Activated CD4-positive, alpha-beta T cell treated with anti-CD3 and anti-CD28 coated beads for 36 hours (primary cell): ENCODE results near the gene SLAMF7. TPM values are rescaled to one million over a fixed set of nuclear protein-coding genes. Genes with fewer than 3 reads are reported as not detected.

ENCODE experiments used
- ATAC-seq: fragments of 200-7000 bp; cut with Tn5 transposase; one replicate; pipeline ENCODE4 v1.10.0; 2021; ENCODE audit warnings: mild to moderate bottlenecking, moderate library complexity
- CTCF ChIA-PET: fragments of 350-600 bp; sonication (Branson Sonifier 250); formaldehyde crosslinking; loops from one replicate; lab custom pipeline; 2021; ENCODE audit warnings: antibody characterized with exemption; lab: Charles Lee
- POLR2A ChIA-PET: fragments of 350-600 bp; sonication (Branson Sonifier 250); formaldehyde crosslinking; loops from one replicate; lab custom pipeline; 2021; ENCODE audit warnings: antibody characterized with exemption, inconsistent platforms; lab: Charles Lee
- DNase-seq: peaks from one replicate; pipeline ENCODE4 v3.0.0-alpha.2; 2020
- H3K27ac Mint-ChIP-seq: one replicate; pipeline ENCODE4 v1.8.0; 2021; ENCODE audit warnings: mixed read lengths
- H3K27me3 Mint-ChIP-seq: one replicate; pipeline ENCODE4 v1.8.0; 2021; ENCODE audit warnings: mixed read lengths
- H3K36me3 Mint-ChIP-seq: one replicate; pipeline ENCODE4 v1.8.0; 2021; ENCODE audit warnings: low read depth, mixed read lengths
- H3K4me1 Mint-ChIP-seq: one replicate; pipeline ENCODE4 v1.8.0; 2021; ENCODE audit warnings: mixed read lengths
- H3K4me3 Mint-ChIP-seq: one replicate; pipeline ENCODE4 v1.8.0; 2021; ENCODE audit warnings: mild to moderate bottlenecking, moderate library complexity, mixed read lengths
- H3K9me3 Mint-ChIP-seq: one replicate; pipeline ENCODE4 v1.8.0; 2021; ENCODE audit warnings: low read depth, mixed read lengths
- intact Hi-C, 2 experiments: fragments of 100-400 bp; cut with DNase I in 1 of 2; cut with micrococcal nuclease in 1 of 2; formaldehyde crosslinking; loops; one replicate each; pipeline versions ENCODE4 v1.14.2 to v1.15.1; 2022 to 2024; cut with DNase I, micrococcal nuclease
- total RNA-seq, 2 experiments: library from RNA; stranded (reverse); gene quantifications; one replicate each; pipeline ENCODE4 v1.2.3, GENCODE V29; 2021

Gene SLAMF7
- total RNA-seq, 2 experiments from 2014 or later = 35.9 to 40.3 TPM

- Mint-ChIP-seq H3K4me3 (no peak overlapping the region), H3K27me3 (no peaks in the 10 kb centered on the region), H3K4me1 (peaks cover 84% of the 10 kb centered on the region), H3K27ac (peak overlapping the region; percentile 89), H3K36me3 (peaks cover 28% of the 10 kb centered on the region), H3K9me3 (no peaks in the 10 kb centered on the region)
- ChIA-PET POLR2A (no interaction called here), CTCF (interaction anchor here (0.5 to 3.6 kb wide), 9 partner anchors 12 to 326 kb away, joined by 3 to 26 read pairs (median 5); no protein-coding TSS in a partner anchor)
- no peak for ATAC-seq
- DNase-seq = no peak
- intact Hi-C loops = loop anchor here (1.0 to 2.0 kb wide), 2 partner anchors 13 to 17 kb away; no protein-coding TSS in a partner anchor
These were observed 6.5 kb downstream of the SLAMF7 start for GRCh38 chr1:160745551-160745950.

GRCh38 chr1:160746836-160747500, 7.9 kb downstream of the SLAMF7 start:
- ATAC-seq (no peak), DNase-seq (no peak)
- CTCF ChIA-PET = interaction anchor here (0.7 to 3.5 kb wide), 9 partner anchors 8 to 75 kb away, joined by 3 to 25 read pairs (median 4); partner anchors contain the start of gene SLAMF7
- POLR2A ChIA-PET = no interaction called here
- H3K27ac Mint-ChIP-seq = no peak overlapping the region
- intact Hi-C loops = no loop called here
- H3K27me3 Mint-ChIP-seq = no peaks in the 10 kb centered on the region
- H3K4me3 Mint-ChIP-seq = no peak overlapping the region
- H3K4me1 Mint-ChIP-seq = peaks cover 87% of the 10 kb centered on the region
- no peaks in the 10 kb centered on the region for H3K9me3 Mint-ChIP-seq
- peaks cover 30% of the 10 kb centered on the region for H3K36me3 Mint-ChIP-seq

- H3K4me1 Mint-ChIP-seq = peaks cover 87% of the 10 kb centered on the region
- no peak for DNase-seq
- H3K27ac Mint-ChIP-seq = peak overlapping the region; percentile 14
- no peak for ATAC-seq
- H3K27me3 Mint-ChIP-seq = no peaks in the 10 kb centered on the region
- intact Hi-C loops = no loop called here
- peaks cover 32% of the 10 kb centered on the region for H3K36me3 Mint-ChIP-seq
- no peaks in the 10 kb centered on the region for H3K9me3 Mint-ChIP-seq
- POLR2A ChIA-PET = no interaction called here
- no peak overlapping the region for H3K4me3 Mint-ChIP-seq
- CTCF ChIA-PET = interaction anchor here (0.6 to 3.5 kb wide), 11 partner anchors 9 to 137 kb away, joined by 3 to 25 read pairs (median 3); partner anchors contain the start of genes ITLN1 and SLAMF7
These were observed 8.7 kb downstream of the SLAMF7 start for GRCh38 chr1:160747717-160748116.

GRCh38 chr1:160748181-160748877, 9.3 kb downstream of the SLAMF7 start:
- H3K4me3 Mint-ChIP-seq = no peak overlapping the region
- no peaks in the 10 kb centered on the region for H3K27me3 Mint-ChIP-seq
- CTCF ChIA-PET = interaction anchor here (0.6 to 3.5 kb wide), 12 partner anchors 10 to 137 kb away, joined by 3 to 25 read pairs (median 4); partner anchors contain the start of genes ITLN1 and SLAMF7
- peaks cover 86% of the 10 kb centered on the region for H3K4me1 Mint-ChIP-seq
- intact Hi-C loops = no loop called here
- H3K36me3 Mint-ChIP-seq = peaks cover 32% of the 10 kb centered on the region
- POLR2A ChIA-PET = interaction anchor here (0.5 to 0.6 kb wide), 2 partner anchors 10 to 33 kb away, joined by 3 read pairs; no protein-coding TSS in a partner anchor
- DNase-seq = no peak
- peak overlapping the region; percentile 53 for H3K27ac Mint-ChIP-seq
- no peaks in the 10 kb centered on the region for H3K9me3 Mint-ChIP-seq
- no peak for ATAC-seq

GRCh38 chr1:160748878-160749269, 9.8 kb downstream of the SLAMF7 start:
- H3K27me3 Mint-ChIP-seq = no peaks in the 10 kb centered on the region
- peaks cover 33% of the 10 kb centered on the region for H3K36me3 Mint-ChIP-seq
- no peak overlapping the region for H3K4me3 Mint-ChIP-seq
- H3K27ac Mint-ChIP-seq = peak overlapping the region; percentile 53
- POLR2A ChIA-PET = interaction anchor here (0.5 to 0.6 kb wide), 2 partner anchors 11 to 34 kb away, joined by 3 read pairs; no protein-coding TSS in a partner anchor
- intact Hi-C loops = no loop called here
- H3K4me1 Mint-ChIP-seq = peaks cover 81% of the 10 kb centered on the region
- no peak for ATAC-seq
- CTCF ChIA-PET = interaction anchor here (0.6 to 3.5 kb wide), 8 partner anchors 9 to 73 kb away, joined by 3 to 25 read pairs (median 4); no protein-coding TSS in a partner anchor
- DNase-seq = no peak
- H3K9me3 Mint-ChIP-seq = no peaks in the 10 kb centered on the region

GRCh38 chr1:160750608-160751007, 11.6 kb downstream of the SLAMF7 start:
- no peak for DNase-seq
- H3K4me1 Mint-ChIP-seq = peaks cover 66% of the 10 kb centered on the region
- no peak for ATAC-seq
- CTCF ChIA-PET = interaction anchor here (3.5 kb wide), 1 partner anchor 16 kb away, joined by 25 read pairs; no protein-coding TSS in a partner anchor
- peak overlapping the region; percentile 78 for H3K27ac Mint-ChIP-seq
- H3K9me3 Mint-ChIP-seq = no peaks in the 10 kb centered on the region
- peaks cover 32% of the 10 kb centered on the region for H3K36me3 Mint-ChIP-seq
- intact Hi-C loops = loop anchor here in 1 of 2 experiments (2.0 kb wide), 1 partner anchor 16 kb away; no protein-coding TSS in a partner anchor
- POLR2A ChIA-PET = no interaction called here
- no peak overlapping the region for H3K4me3 Mint-ChIP-seq
- H3K27me3 Mint-ChIP-seq = no peaks in the 10 kb centered on the region

- ATAC-seq (no peak), DNase-seq (no peak)
- intact Hi-C loops = loop anchor here in 1 of 2 experiments (1.0 kb wide), 1 partner anchor 15 kb away; no protein-coding TSS in a partner anchor
- peak overlapping the region; percentile 82 for H3K27ac Mint-ChIP-seq
- no peaks in the 10 kb centered on the region for H3K27me3 Mint-ChIP-seq
- CTCF ChIA-PET = interaction anchor here (0.5 to 2.0 kb wide), 4 partner anchors 9 to 106 kb away, joined by 3 to 6 read pairs (median 3); partner anchors contain the start of gene SLAMF1
- no peaks in the 10 kb centered on the region for H3K9me3 Mint-ChIP-seq
- POLR2A ChIA-PET = no interaction called here
- no peak overlapping the region for H3K4me3 Mint-ChIP-seq
- H3K4me1 Mint-ChIP-seq = peaks cover 69% of the 10 kb centered on the region
- H3K36me3 Mint-ChIP-seq = peaks cover 32% of the 10 kb centered on the region
These were observed 13.4 kb downstream of the SLAMF7 start for GRCh38 chr1:160752406-160752805.

GRCh38 chr1:160752924-160753323, 13.9 kb downstream of the SLAMF7 start:
- H3K4me3 Mint-ChIP-seq = no peak overlapping the region
- no peaks in the 10 kb centered on the region for H3K27me3 Mint-ChIP-seq
- DNase-seq = no peak
- H3K4me1 Mint-ChIP-seq = peaks cover 65% of the 10 kb centered on the region
- intact Hi-C loops = loop anchor here in 1 of 2 experiments (1.0 kb wide), 1 partner anchor 14 kb away; no protein-coding TSS in a partner anchor
- CTCF ChIA-PET = interaction anchor here (0.9 to 2.0 kb wide), 3 partner anchors 9 to 24 kb away, joined by 3 to 6 read pairs (median 3); no protein-coding TSS in a partner anchor
- H3K27ac Mint-ChIP-seq = no peak overlapping the region
- H3K36me3 Mint-ChIP-seq = peaks cover 32% of the 10 kb centered on the region
- POLR2A ChIA-PET = no interaction called here
- H3K9me3 Mint-ChIP-seq = no peaks in the 10 kb centered on the region
- no peak for ATAC-seq

GRCh38 chr1:160753594-160753993, 14.5 kb downstream of the SLAMF7 start:
- no peaks in the 10 kb centered on the region for H3K27me3 Mint-ChIP-seq
- intact Hi-C loops = no loop called here
- H3K9me3 Mint-ChIP-seq = no peaks in the 10 kb centered on the region
- H3K4me1 Mint-ChIP-seq = peaks cover 58% of the 10 kb centered on the region
- ChIA-PET POLR2A (no interaction called here), CTCF (interaction anchor here (2.0 kb wide), 1 partner anchor 24 kb away, joined by 6 read pairs; no protein-coding TSS in a partner anchor)
- ATAC-seq = no peak
- no peak overlapping the region for H3K4me3 Mint-ChIP-seq
- no peak for DNase-seq
- no peak overlapping the region for H3K27ac Mint-ChIP-seq
- H3K36me3 Mint-ChIP-seq = peaks cover 32% of the 10 kb centered on the region

- Mint-ChIP-seq H3K27me3 (no peaks in the 10 kb centered on the region), H3K36me3 (peaks cover 28% of the 10 kb centered on the region), H3K9me3 (no peaks in the 10 kb centered on the region), H3K4me3 (no peak overlapping the region), H3K4me1 (peaks cover 46% of the 10 kb centered on the region), H3K27ac (peak overlapping the region; percentile 69)
- no peak for ATAC-seq
- DNase-seq = no peak
- CTCF ChIA-PET = interaction anchor here (0.7 to 3.0 kb wide), 7 partner anchors 9 to 238 kb away, joined by 3 to 17 read pairs (median 4); partner anchors contain the start of gene SLAMF7
- intact Hi-C loops = no loop called here
- POLR2A ChIA-PET = no interaction called here
These were observed 16.4 kb downstream of the SLAMF7 start for GRCh38 chr1:160755461-160755860.
